Thyroid gland (tissue), 4 donors: ENCODE measurements around the gene PLXNA1.

Experiments used
- CTCF ChIP-seq, 6 experiments: fragments of 200-600 bp in 3 of 6; fragments of 450-650 bp in 3 of 6; sonication (generic) in 3 of 6; IDR thresholded peaks; one replicate each; pipeline ENCODE4 v1.5.1; 2016 to 2019; ENCODE audit warnings: antibody characterized with exemption in 6 of 6, mild to moderate bottlenecking in 2 of 6, inconsistent platforms in 1 of 6, moderate library complexity in 1 of 6
- POLR2A ChIP-seq, 2 donors: fragments of 450-650 bp; IDR thresholded peaks; one replicate each; pipeline ENCODE4 v1.6.1; 2017; ENCODE audit warnings: antibody characterized with exemption in 2 of 2, mild to moderate bottlenecking in 2 of 2, moderate library complexity in 1 of 2

GRCh38 chr3:126955004-126955790, 27.7 kb upstream of the PLXNA1 start:
- TF ChIP-seq POLR2A (IDR thresholded peaks at IDR 0.05) (no peak), CTCF (IDR thresholded peaks at IDR 0.05) (no peak)
